OCI-M2 (cell line): ENCODE results near the gene LZTS2.
"Not testable (repeated sequence)": the region's sequence is repeated elsewhere in the genome, so short reads cannot be mapped to it uniquely, and the experiment has no call there.

Experiments
- DNase-seq: peaks from one replicate; lab custom pipeline; 2025; ENCODE audit not compliant: unreplicated experiment; lab: John Stamatoyannopoulos, UW

The LZTS2 gene

GRCh38 chr10:100999742-101000126 lies at the start of gene LZTS2:
Gene LZTS2 (plus strand): TSS chr10:100999808. CDS start chr10:101002539, 2,731 bp downstream.
- no peak for DNase-seq

- DNase-seq, result no peak
Measured at GRCh38 chr10:100960251-100960650, 39.4 kb upstream of the LZTS2 start.

GRCh38 chr10:100962351-100963080 lies 37.1 kb upstream of the LZTS2 start:
- no peak for DNase-seq

- no peak for DNase-seq
Measured at GRCh38 chr10:100963826-100964225, 35.8 kb upstream of the LZTS2 start.

GRCh38 chr10:100965820-100966219 lies 33.8 kb upstream of the LZTS2 start:
- no peak for DNase-seq

GRCh38 chr10:100966887-100967286 lies 32.7 kb upstream of the LZTS2 start:
- DNase-seq, result no peak

- DNase-seq, result peak; percentile 69
Measured at GRCh38 chr10:100967332-100967731, 32.3 kb upstream of the LZTS2 start.

GRCh38 chr10:100968062-100968736 lies 31.4 kb upstream of the LZTS2 start:
- no peak for DNase-seq

GRCh38 chr10:100968863-100969186 lies 30.8 kb upstream of the LZTS2 start:
- no peak for DNase-seq

- peak; percentile 37 for DNase-seq
Measured at GRCh38 chr10:100969187-100970075, 30.2 kb upstream of the LZTS2 start, which contains the start of gene SEMA4G. Gene SEMA4G (plus strand): TSS chr10:100969504. CDS start chr10:100972913, 3,409 bp downstream.

- no peak for DNase-seq
Measured at GRCh38 chr10:100970076-100970913, 29.3 kb upstream of the LZTS2 start.

- DNase-seq, result no peak
Measured at GRCh38 chr10:100970914-100971811, 28.4 kb upstream of the LZTS2 start.

- DNase-seq, result no peak
Measured at GRCh38 chr10:100972115-100972903, 27.3 kb upstream of the LZTS2 start.

- DNase-seq, result no peak
Measured at GRCh38 chr10:100972904-100973535, 26.6 kb upstream of the LZTS2 start.

- DNase-seq, result not testable (repeated sequence)
Measured at GRCh38 chr10:100975397-100975796, 24.2 kb upstream of the LZTS2 start.

GRCh38 chr10:100976906-100977305 lies 22.7 kb upstream of the LZTS2 start:
- no peak for DNase-seq

GRCh38 chr10:100977436-100977835 lies 22.2 kb upstream of the LZTS2 start:
- DNase-seq, result no peak

- no peak for DNase-seq
Measured at GRCh38 chr10:100978121-100978900, 21.3 kb upstream of the LZTS2 start.
